Endothelial cell of umbilical vein (primary cell): ENCODE results near the gene PCDH15. TPM values are rescaled to one million over a fixed set of nuclear protein-coding genes. Genes with fewer than 3 reads are reported as not detected.

ENCODE experiments used
- BruUV-seq: library from RNA; stranded (reverse); fragments of 400-500 nt; replicated peaks from 2 replicates; lab custom pipeline; 2021; lab: Mats Ljungman, UMichigan
- CTCF ChIA-PET: fragments of 300-600, 350-600 bp; sonication (Branson Sonifier 250); formaldehyde crosslinking; loops from one replicate; lab custom pipeline; 2021; ENCODE audit warnings: antibody characterized with exemption, inconsistent platforms; lab: Charles Lee
- POLR2A ChIA-PET: fragments of 300-600, 350-600 bp; sonication (Branson Sonifier 250); formaldehyde crosslinking; loops from one replicate; lab custom pipeline; 2021; ENCODE audit warnings: antibody characterized with exemption, inconsistent platforms; lab: Charles Lee
- DNase-seq: peaks from one replicate; pipeline ENCODE4 v3.0.0-alpha.2; 2011; ENCODE audit warnings: low read depth, low spot score
- FAIRE-seq: peaks from 2 replicates; lab custom pipeline; 2011; peaks lifted over from hg19 to GRCh38; lab: Jason Lieb, UNC
- H2AFZ ChIP-seq: 2 replicates; pipeline ENCODE4 v1.6.0; 2012; ENCODE audit warnings: low read depth, low read length, control low read depth, inconsistent platforms
- H3K27ac ChIP-seq: 2 replicates; pipeline ENCODE4 v1.5.1; 2011; ENCODE audit warnings: low read depth, mild to moderate bottlenecking, control low read depth, low read length, moderate library complexity; ENCODE audit not compliant: insufficient read depth
- H3K27me3 ChIP-seq, 2 experiments: 2 replicates each; pipeline versions ENCODE4 v1.6.0 to v1.6.1; 2011; ENCODE audit warnings: low read length in 2 of 2, mixed read lengths in 1 of 2; ENCODE audit not compliant: control insufficient read depth in 2 of 2, insufficient read depth in 2 of 2
- H3K36me3 ChIP-seq, 2 experiments: 2 replicates in 1 of 2; 3 replicates in 1 of 2; pipeline ENCODE4 v1.5.1; 2011; ENCODE audit warnings: low read length in 2 of 2, mild to moderate bottlenecking in 1 of 2, moderate library complexity in 1 of 2; ENCODE audit not compliant: control insufficient read depth in 2 of 2, insufficient read depth in 2 of 2; ENCODE audit errors: extremely low read depth in 1 of 2
- H3K4me1 ChIP-seq: 3 replicates; pipeline ENCODE4 v1.5.1; 2011; ENCODE audit warnings: mild to moderate bottlenecking, low read length; ENCODE audit not compliant: control insufficient read depth, insufficient read depth; ENCODE audit errors: extremely low read depth
- H3K4me2 ChIP-seq: 2 replicates; pipeline ENCODE4 v1.6.1; 2011; ENCODE audit warnings: low read length, control low read depth, mixed read lengths; ENCODE audit not compliant: insufficient read depth
- H3K4me3 ChIP-seq, 3 experiments: fragments of 200-600 bp in 1 of 3; sonication (generic), shearing (Covaris generic) in 1 of 3; replicated peaks in 1 of 3; 2 replicates each; pipeline ENCODE4 v1.5.1; 2011 to 2016; ENCODE audit warnings: control low read depth in 3 of 3, low read length in 3 of 3, mild to moderate bottlenecking in 2 of 3, inconsistent platforms in 1 of 3, low read depth in 1 of 3, moderate library complexity in 1 of 3; ENCODE audit not compliant: insufficient read depth in 1 of 3
- H3K79me2 ChIP-seq: 2 replicates; pipeline ENCODE4 v1.6.0; 2012; ENCODE audit warnings: low read length, inconsistent platforms; ENCODE audit not compliant: control insufficient read depth, insufficient read depth
- H3K9ac ChIP-seq: replicated peaks from 2 replicates; pipeline ENCODE3; 2011; ENCODE audit warnings: low read length, control low read depth; ENCODE audit not compliant: insufficient read depth; ENCODE audit errors: extremely low read depth
- H3K9me1 ChIP-seq: replicated peaks from 3 replicates; pipeline ENCODE4 v1.6.0; 2011; ENCODE audit warnings: mild to moderate bottlenecking, low read length; ENCODE audit not compliant: control insufficient read depth, insufficient read depth; ENCODE audit errors: extremely low read depth
- H3K9me3 ChIP-seq: replicated peaks from 2 replicates; pipeline ENCODE4 v1.5.1; 2012; ENCODE audit warnings: low read length, inconsistent platforms; ENCODE audit not compliant: control insufficient read depth, insufficient read depth
- H4K20me1 ChIP-seq: replicated peaks from 2 replicates; pipeline ENCODE3; 2011; ENCODE audit warnings: mild to moderate bottlenecking, low read length; ENCODE audit not compliant: control insufficient read depth, insufficient read depth; ENCODE audit errors: extremely low read depth
- EZH2 ChIP-seq: IDR thresholded peaks from 2 replicates; pipeline ENCODE4 v1.6.1; 2012; ENCODE audit warnings: borderline replicate concordance, low read depth, mild to moderate bottlenecking, moderate library complexity, low read length, inconsistent platforms; ENCODE audit not compliant: severe bottlenecking
- FOS ChIP-seq: IDR thresholded peaks from 2 replicates; pipeline ENCODE4 v1.6.1; 2011; ENCODE audit warnings: mild to moderate bottlenecking, low read length, moderate library complexity, borderline replicate concordance; ENCODE audit not compliant: insufficient read depth
- GATA2 ChIP-seq: IDR thresholded peaks from 2 replicates; pipeline ENCODE4 v1.7.0; 2011; ENCODE audit warnings: low read depth, mild to moderate bottlenecking, moderate library complexity, mixed read lengths, low read length; ENCODE audit not compliant: insufficient read length, insufficient read depth
- JUN ChIP-seq: IDR thresholded peaks from 2 replicates; pipeline ENCODE4 v1.6.1; 2011; ENCODE audit warnings: borderline replicate concordance, low read depth; ENCODE audit not compliant: insufficient read length, insufficient read depth
- MAX ChIP-seq: IDR thresholded peaks from 2 replicates; pipeline ENCODE4 v1.6.1; 2011; ENCODE audit not compliant: insufficient read depth, insufficient read length
- MYC ChIP-seq: IDR thresholded peaks from one replicate; pipeline ENCODE4 v1.6.1; 2011; ENCODE audit warnings: mild to moderate bottlenecking, low read depth, low read length
- POLR2A ChIP-seq: IDR thresholded peaks from 2 replicates; pipeline ENCODE4 v1.6.1; 2012; ENCODE audit warnings: low read depth, mild to moderate bottlenecking, control low read depth, low read length
- POLR2AphosphoS5 ChIP-seq: IDR thresholded peaks from 2 replicates; pipeline ENCODE4 v1.6.1; 2012; ENCODE audit warnings: low read depth, mild to moderate bottlenecking, control low read depth, low read length, moderate library complexity; ENCODE audit not compliant: insufficient read depth
- dilution Hi-C: fragments of 300-500 bp; cut with MboI; formaldehyde crosslinking; loops from one replicate; pipeline ENCODE4 v1.15.0; 2019; ENCODE audit warnings: low sequenced_read_pairs; ENCODE audit not compliant: extremely low pct_ligation_motif_present
- intact Hi-C: fragments of 100-400 bp; cut with micrococcal nuclease; formaldehyde crosslinking; loops from one replicate; pipeline ENCODE4 v1.10.0; 2022
- polyA plus RNA-seq, 4 experiments: library from polyadenylated mRNA; depleted of rRNA in 3 of 4; stranded (reverse) in 3 of 4; unstranded in 1 of 4; fragments of >200 nt; gene quantifications; 2 replicates each; pipeline versions ENCODE4 v1.2.1 to v1.2.3, GENCODE V29; 2011 to 2012; ENCODE audit warnings: missing spikeins in 1 of 4
- total RNA-seq: library from RNA; stranded (reverse); gene quantifications from 2 replicates; pipeline ENCODE4 v1.2.3, GENCODE V29; 2021
- TF ChIP-seq, protein P1 (sequence below), 2 donors: IDR thresholded peaks; 1 replicate in 1 of 2; 2 replicates in 1 of 2; pipeline ENCODE4 v1.5.1; 2011; ENCODE audit warnings: low read length in 2 of 2, mild to moderate bottlenecking in 2 of 2, moderate library complexity in 2 of 2, control low read depth in 1 of 2, inconsistent platforms in 1 of 2, low read depth in 1 of 2; ENCODE audit not compliant: insufficient read depth in 1 of 2; ENCODE audit errors: extremely low read depth in 1 of 2

Gene PCDH15
- total and polyA plus RNA-seq, 2 donors (not counting 3 experiments of a cell fraction or from before 2014, with no cell fraction given) = 0.04 TPM; not detected in 1

DNA sequence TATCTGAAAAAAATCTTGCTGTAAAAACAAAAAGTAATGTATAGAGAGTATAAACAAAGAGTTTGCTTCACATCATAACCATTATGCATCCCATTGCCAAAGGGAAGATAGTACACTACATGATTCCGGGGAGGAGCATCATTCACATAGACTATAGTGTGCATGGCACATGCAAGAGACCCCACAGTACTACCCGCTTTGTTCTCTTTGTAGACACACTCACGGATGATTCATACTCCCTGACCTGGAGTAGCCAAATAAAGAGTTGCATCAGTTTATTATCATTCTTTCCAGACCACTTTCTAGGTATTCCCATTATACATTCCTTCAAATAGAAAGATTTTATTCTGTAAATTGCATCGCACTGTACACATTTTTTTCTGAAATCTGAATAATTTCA, 356.9 kb downstream of the PCDH15 start:
- Histone ChIP-seq H3K36me3 (no peaks in the 10 kb centered on the region), H3K27me3 (no peaks in the 10 kb centered on the region), H3K4me2 (no peak overlapping the region), H3K27ac (no peak overlapping the region), H3K9ac (no peak overlapping the region), H3K4me3 (no peak overlapping the region), H4K20me1 (no peaks in the 10 kb centered on the region), H3K79me2 (no peaks in the 10 kb centered on the region), H3K4me1 (no peaks in the 10 kb centered on the region), H3K9me1 (no peaks in the 10 kb centered on the region), H2AFZ (no peak overlapping the region), H3K9me3 (no peaks in the 10 kb centered on the region)
- CTCF ChIA-PET = interaction anchor here (1.0 kb wide), 1 partner anchor 17 kb away, joined by 3 read pairs; no protein-coding TSS in a partner anchor
- dilution Hi-C loops (no loop called here), intact Hi-C loops (no loop called here)
- no peak for DNase-seq
- no TSS peak for BruUV-seq
- no peak for FAIRE-seq
- POLR2A ChIA-PET = no interaction called here
- TF ChIP-seq POLR2AphosphoS5 (no peak), JUN (no peak), MAX (no peak), FOS (no peak), POLR2A (no peak), MYC (no peak), EZH2 (no peak), GATA2 (no peak)
- TF ChIP-seq, protein P1, sequence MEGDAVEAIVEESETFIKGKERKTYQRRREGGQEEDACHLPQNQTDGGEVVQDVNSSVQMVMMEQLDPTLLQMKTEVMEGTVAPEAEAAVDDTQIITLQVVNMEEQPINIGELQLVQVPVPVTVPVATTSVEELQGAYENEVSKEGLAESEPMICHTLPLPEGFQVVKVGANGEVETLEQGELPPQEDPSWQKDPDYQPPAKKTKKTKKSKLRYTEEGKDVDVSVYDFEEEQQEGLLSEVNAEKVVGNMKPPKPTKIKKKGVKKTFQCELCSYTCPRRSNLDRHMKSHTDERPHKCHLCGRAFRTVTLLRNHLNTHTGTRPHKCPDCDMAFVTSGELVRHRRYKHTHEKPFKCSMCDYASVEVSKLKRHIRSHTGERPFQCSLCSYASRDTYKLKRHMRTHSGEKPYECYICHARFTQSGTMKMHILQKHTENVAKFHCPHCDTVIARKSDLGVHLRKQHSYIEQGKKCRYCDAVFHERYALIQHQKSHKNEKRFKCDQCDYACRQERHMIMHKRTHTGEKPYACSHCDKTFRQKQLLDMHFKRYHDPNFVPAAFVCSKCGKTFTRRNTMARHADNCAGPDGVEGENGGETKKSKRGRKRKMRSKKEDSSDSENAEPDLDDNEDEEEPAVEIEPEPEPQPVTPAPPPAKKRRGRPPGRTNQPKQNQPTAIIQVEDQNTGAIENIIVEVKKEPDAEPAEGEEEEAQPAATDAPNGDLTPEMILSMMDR (IDR thresholded peaks at IDR 0.05; ENCODE audit: extremely low read depth in 1 of 2, insufficient read depth in 1 of 2, low read depth in 1 of 2, low read length in 2 of 2) = no peak
